ENCODE measurements around the gene LCN15.
A peak's percentile ranks its signal among the peaks of the same experiment; 100 is the strongest.
"Not testable (repeated sequence)": the region's sequence is repeated elsewhere in the genome, so short reads cannot be mapped to it uniquely, and the experiment has no call there.

Gene LCN15

DNA sequence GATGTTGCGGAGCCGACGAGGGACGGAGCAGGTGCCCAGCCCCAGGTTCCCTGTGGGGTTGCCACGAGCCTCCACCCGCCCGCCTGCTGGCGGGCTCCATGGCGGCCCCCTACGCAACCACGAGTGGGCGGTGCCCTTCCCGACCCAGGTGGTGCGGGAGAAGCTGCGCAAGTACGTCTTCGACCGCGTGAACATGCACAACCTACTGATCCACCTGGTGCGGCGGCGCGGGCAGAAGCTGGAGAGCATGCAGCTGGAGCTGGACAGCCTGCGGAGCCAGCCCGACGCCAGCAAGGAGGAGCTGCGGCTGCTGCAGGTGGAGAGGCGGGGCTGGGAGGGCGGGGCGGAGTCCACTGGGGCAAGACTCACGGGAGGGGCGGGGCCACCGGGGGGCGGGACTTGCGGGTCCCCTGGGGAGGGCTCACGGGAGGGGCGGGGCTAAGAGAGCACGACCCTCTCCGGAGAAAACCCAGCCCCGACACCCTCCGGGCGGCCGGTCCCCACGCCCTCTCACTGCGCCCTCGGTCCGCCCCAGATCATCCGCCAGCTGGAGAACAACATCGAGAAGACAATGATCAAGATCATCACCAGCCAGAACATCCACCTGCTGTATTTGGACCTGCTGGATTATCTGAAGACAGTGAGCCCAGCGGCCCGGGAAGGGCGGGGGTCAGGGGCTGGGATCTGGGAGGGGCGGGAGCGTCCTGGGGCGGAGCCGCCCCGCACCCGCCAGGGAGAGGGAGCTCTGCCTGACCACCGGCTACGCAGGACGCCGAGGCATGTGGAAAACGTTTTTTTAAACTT is 35.7 kb upstream of the LCN15 start:
- no peaks in the 10 kb centered on the region for H3K36me3 ChIP-seq
- peak; percentile 92 for DNase-seq
- H3K9me3 ChIP-seq = no peaks in the 10 kb centered on the region
- H3K27me3 ChIP-seq = no peaks in the 10 kb centered on the region; the same call in 1 of the 2 replicates
- TF ChIP-seq, protein P1, sequence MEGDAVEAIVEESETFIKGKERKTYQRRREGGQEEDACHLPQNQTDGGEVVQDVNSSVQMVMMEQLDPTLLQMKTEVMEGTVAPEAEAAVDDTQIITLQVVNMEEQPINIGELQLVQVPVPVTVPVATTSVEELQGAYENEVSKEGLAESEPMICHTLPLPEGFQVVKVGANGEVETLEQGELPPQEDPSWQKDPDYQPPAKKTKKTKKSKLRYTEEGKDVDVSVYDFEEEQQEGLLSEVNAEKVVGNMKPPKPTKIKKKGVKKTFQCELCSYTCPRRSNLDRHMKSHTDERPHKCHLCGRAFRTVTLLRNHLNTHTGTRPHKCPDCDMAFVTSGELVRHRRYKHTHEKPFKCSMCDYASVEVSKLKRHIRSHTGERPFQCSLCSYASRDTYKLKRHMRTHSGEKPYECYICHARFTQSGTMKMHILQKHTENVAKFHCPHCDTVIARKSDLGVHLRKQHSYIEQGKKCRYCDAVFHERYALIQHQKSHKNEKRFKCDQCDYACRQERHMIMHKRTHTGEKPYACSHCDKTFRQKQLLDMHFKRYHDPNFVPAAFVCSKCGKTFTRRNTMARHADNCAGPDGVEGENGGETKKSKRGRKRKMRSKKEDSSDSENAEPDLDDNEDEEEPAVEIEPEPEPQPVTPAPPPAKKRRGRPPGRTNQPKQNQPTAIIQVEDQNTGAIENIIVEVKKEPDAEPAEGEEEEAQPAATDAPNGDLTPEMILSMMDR (IDR thresholded peaks at IDR 0.05; ENCODE audit: low read depth, low read length) = no peak
- peaks cover 36% of the 10 kb centered on the region for H3K4me1 ChIP-seq
- peak overlapping the region; percentile 53 for H3K4me3 ChIP-seq (ENCODE audit: low read depth, low read length)

DNA sequence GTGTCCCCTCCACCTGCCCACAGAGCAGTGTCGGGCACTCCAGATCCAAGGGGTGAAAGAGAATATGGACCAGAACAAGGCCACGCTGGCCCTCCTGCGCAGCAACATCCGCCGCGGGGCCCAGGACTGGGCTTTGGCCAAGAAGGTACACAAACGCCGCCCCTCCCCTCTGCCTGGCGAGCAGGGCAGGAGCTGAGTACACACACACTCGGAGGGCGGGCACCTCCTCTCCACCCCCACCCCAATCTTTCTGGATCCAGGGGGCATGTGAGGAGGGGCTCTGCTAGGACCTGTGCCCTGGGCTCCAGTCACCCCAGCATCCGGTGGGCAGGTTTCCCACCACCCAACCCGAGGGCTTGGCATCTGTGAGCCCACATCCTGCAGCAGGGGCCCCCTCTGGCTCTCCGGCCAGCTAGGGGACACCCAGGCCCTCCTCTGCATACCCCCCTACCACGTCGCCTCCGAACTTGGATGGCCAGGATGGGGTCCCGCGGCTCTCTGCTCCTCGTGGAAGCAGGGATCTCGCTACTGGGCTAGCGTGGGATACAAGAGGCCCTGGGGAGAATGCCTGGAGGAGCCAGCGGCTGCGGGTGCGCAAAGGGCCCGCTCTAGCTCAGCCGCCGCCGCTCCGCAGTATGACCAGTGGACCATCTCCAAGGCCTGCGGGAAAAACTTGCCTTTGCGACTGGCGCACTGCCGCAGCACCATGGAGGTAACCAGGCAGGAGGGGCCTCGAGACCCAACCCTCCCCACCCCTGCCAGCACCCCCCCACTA is 34.9 kb upstream of the LCN15 start:
- H3K4me1 ChIP-seq = peaks cover 36% of the 10 kb centered on the region
- peak overlapping the region; percentile 48 for H3K4me3 ChIP-seq (ENCODE audit: low read depth, low read length)
- H3K9me3 ChIP-seq = no peaks in the 10 kb centered on the region

DNA sequence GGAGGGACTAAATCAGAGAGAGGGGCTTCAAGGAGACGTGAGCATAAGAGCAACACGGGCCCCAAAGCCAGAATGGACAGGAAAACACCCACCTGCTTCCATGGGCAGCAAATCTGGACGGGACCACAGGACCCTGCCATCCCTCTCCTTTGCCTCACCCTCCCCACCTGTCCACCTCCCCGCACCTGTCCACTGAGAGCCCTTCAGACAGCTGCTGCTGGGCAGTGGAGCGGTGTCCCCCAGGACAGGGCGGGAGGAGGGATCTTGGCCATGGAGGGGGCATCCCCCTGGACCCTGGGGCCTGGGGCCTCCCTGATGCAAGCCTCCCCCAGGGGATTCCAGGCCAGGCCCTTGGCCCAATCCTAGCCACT is 34.4 kb upstream of the LCN15 start:
- Histone ChIP-seq H3K4me3 (ENCODE audit: low read depth, low read length) (no peak overlapping the region), H3K4me1 (peaks cover 36% of the 10 kb centered on the region), H3K36me3 (no peaks in the 10 kb centered on the region), H3K9me3 (no peaks in the 10 kb centered on the region), H3K27me3 (no peaks in the 10 kb centered on the region; the same call in 1 of the 2 replicates)
- TF ChIP-seq, protein P1 (IDR thresholded peaks at IDR 0.05; ENCODE audit: low read depth, low read length) = no peak
- no peak for DNase-seq

More for the DNA sequence above, 34.9 kb upstream of the LCN15 start:
- no peak for DNase-seq
- Histone ChIP-seq H3K36me3 (no peaks in the 10 kb centered on the region), H3K27me3 (no peaks in the 10 kb centered on the region; the same call in 1 of the 2 replicates)
- TF ChIP-seq, protein P1 (IDR thresholded peaks at IDR 0.05; ENCODE audit: low read depth, low read length) = no peak

DNA sequence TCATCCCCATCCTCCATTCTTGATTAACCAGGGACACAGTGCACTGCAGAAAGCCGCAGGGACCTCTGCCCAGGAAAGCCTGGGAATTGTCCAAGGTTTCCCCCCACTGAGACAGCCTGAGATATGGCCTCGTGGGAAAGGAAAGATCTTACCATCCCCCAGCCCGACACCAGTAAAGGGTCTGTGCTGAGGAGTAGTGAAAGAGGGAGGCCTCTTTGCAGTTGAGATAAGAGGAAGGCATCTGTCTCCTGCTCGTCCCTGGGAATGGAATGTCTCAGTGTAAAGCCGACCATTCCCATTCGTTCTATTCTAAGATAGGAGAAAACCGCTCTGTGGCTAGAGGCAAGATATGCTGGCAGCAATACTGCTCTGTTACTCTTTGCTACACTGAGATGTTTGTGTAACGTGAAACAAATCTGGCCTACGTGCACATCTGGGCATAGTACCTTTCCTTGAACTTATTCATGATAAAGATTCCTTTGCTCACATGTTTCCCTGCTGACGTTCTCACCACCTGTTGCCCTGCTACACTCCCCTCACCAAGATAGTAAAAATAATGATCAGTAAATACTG is 32.5 kb upstream of the LCN15 start:
- H3K36me3 ChIP-seq; H3K9me3 ChIP-seq; H3K4me3 ChIP-seq (ENCODE audit: low read depth, low read length); H3K27me3 ChIP-seq: not testable (repeated sequence)
- peak; percentile 67 for DNase-seq
- peaks cover 43% of the 10 kb centered on the region for H3K4me1 ChIP-seq

DNA sequence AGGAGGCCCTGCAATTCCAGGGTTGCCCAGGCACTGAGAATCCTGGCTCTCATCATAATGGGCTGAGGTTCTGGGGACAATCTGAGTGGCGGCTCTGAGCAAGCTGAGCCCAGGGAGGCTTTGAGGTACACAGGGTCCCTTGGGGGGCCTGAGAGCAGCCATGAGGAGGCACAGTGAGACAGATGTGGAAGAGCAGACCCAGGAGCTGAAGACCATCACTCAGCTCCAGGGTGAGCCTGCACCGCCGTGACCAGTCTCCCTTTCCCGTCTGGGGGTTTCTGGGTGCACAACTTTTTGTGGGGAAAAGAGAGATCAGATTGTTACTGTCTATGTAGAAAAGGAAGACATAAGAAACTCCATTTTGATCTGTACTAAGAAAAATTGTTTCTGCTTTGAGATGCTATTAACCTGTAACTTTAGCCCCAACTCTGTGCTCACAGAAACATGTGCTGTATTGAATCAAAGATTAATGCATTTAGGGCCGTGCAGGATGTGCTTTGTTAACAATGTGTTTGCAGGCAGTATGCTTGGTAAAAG is 32.0 kb upstream of the LCN15 start, which contains the start of gene CCDC183:
TSS of gene CCDC183 (plus strand) at position 101 of the 537 bp plus-strand sequence. CDS start at position 161, 60 bp downstream.
- DNase-seq = no peak
- no peaks in the 10 kb centered on the region; the same call in 1 of the 2 replicates for H3K27me3 ChIP-seq
- H3K4me1 ChIP-seq = peaks cover 43% of the 10 kb centered on the region
- TF ChIP-seq, protein P1 (IDR thresholded peaks at IDR 0.05; ENCODE audit: low read depth, low read length) = no peak
- no peaks in the 10 kb centered on the region for H3K9me3 ChIP-seq
- no peaks in the 10 kb centered on the region for H3K36me3 ChIP-seq
- H3K4me3 ChIP-seq (ENCODE audit: low read depth, low read length) = no peak within 1 kb of the TSS; the same call in 1 of the 2 replicates

DNA sequence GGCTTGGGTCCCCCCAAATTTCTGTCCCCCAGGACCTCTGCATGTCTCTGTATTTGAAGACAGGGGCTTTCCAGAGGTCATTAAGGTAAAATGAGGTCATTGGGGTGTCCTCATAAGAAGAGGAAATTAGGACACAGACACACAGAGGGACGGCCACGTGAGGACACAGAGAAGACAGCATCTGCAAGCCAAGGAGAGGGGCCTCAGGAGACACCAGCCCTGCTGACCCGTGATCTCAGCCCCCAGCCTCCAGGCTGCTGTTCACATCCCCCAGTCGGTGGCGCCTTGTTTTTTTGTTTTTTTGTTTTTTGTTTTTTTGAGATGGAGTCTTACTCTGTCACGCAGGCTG is 30.7 kb upstream of the LCN15 start:
- TF ChIP-seq, protein P1 (IDR thresholded peaks at IDR 0.05; ENCODE audit: low read depth, low read length) = no peak
- Histone ChIP-seq H3K4me3 (ENCODE audit: low read depth, low read length) (no peak overlapping the region), H3K36me3 (no peaks in the 10 kb centered on the region), H3K9me3 (no peaks in the 10 kb centered on the region), H3K27me3 (no peaks in the 10 kb centered on the region; the same call in 1 of the 2 replicates), H3K4me1 (peaks cover 42% of the 10 kb centered on the region)
- no peak for DNase-seq

Data from BE2C (cell line).